HepG2 (cell line): ENCODE data around the gene ARHGEF16. TPM values are rescaled to one million over a fixed set of nuclear protein-coding genes. Genes with fewer than 3 reads are reported as not detected.

ENCODE experiments used
- AGO2 ChIP-seq: fragments of 200-400 bp; formaldehyde crosslinking; optimal IDR thresholded peaks from 2 replicates; pipeline ENCODE3; 2017; ENCODE audit warnings: mild to moderate bottlenecking, low read depth, low read length, moderate library complexity
- FOXA3 ChIP-seq: IDR thresholded peaks from 2 replicates; pipeline ENCODE4 v1.6.1; 2016; ENCODE audit warnings: missing genetic modification reagents, missing compliant biosample characterization
- FOXK1 ChIP-seq: sonication (generic); formaldehyde crosslinking; IDR thresholded peaks from 2 replicates; pipeline ENCODE4 v1.4.0; 2020; ENCODE audit warnings: low read depth, missing genetic modification reagents, borderline replicate concordance
- GTF2F1 ChIP-seq: fragments of 150-350 bp; IDR thresholded peaks from 2 replicates; pipeline ENCODE4 v1.6.1; 2014; ENCODE audit warnings: low read length
- IKZF4 ChIP-seq: sonication (generic); formaldehyde crosslinking; IDR thresholded peaks from 2 replicates; pipeline ENCODE4 v1.5.1; 2020; ENCODE audit warnings: borderline replicate concordance, mild to moderate bottlenecking, low read depth, missing genetic modification reagents; ENCODE audit errors: not compliant biosample characterization
- KLF16 ChIP-seq, 2 experiments: sonication (generic) in 1 of 2; formaldehyde crosslinking in 1 of 2; IDR thresholded peaks; 2 replicates each; pipeline versions ENCODE4 v1.6.1 to v1.8.0; 2016 to 2023; ENCODE audit warnings: missing genetic modification reagents in 2 of 2, missing compliant biosample characterization in 1 of 2
- MED8 ChIP-seq: sonication (generic); formaldehyde crosslinking; IDR thresholded peaks from 2 replicates; pipeline ENCODE4 v1.8.1; 2023; ENCODE audit warnings: mild to moderate bottlenecking, missing genetic modification reagents; ENCODE audit not compliant: insufficient replicate concordance
- PAX8 ChIP-seq: sonication (generic); formaldehyde crosslinking; IDR thresholded peaks from 2 replicates; pipeline ENCODE4 v1.8.0; 2022; ENCODE audit warnings: mild to moderate bottlenecking, missing genetic modification reagents, borderline replicate concordance
- SMAD9 ChIP-seq: sonication (generic); formaldehyde crosslinking; IDR thresholded peaks from 2 replicates; pipeline ENCODE4 v1.5.1; 2020; ENCODE audit warnings: mild to moderate bottlenecking, missing genetic modification reagents
- THAP9 ChIP-seq: sonication (generic); formaldehyde crosslinking; IDR thresholded peaks from 2 replicates; pipeline ENCODE4; 2020; ENCODE audit warnings: missing genetic modification reagents, mild to moderate bottlenecking, borderline replicate concordance
- ZFP1 ChIP-seq: IDR thresholded peaks from 2 replicates; pipeline ENCODE4 v1.6.1; 2016
- ZFYVE20 ChIP-seq: sonication (generic); formaldehyde crosslinking; IDR thresholded peaks from 2 replicates; pipeline ENCODE4 v1.8.0; 2023; ENCODE audit warnings: low read depth, mild to moderate bottlenecking, moderate library complexity, missing genetic modification reagents, borderline replicate concordance
- ZNF318 ChIP-seq: sonication (generic); formaldehyde crosslinking; IDR thresholded peaks from 2 replicates; pipeline ENCODE4 v1.4.0; 2020; ENCODE audit warnings: mild to moderate bottlenecking, missing genetic modification reagents
- ZNF414 ChIP-seq: sonication (generic); formaldehyde crosslinking; IDR thresholded peaks from 2 replicates; pipeline ENCODE4 v1.5.0; 2020; ENCODE audit warnings: missing genetic modification reagents
- ZNF577 ChIP-seq: sonication (generic); formaldehyde crosslinking; IDR thresholded peaks from 2 replicates; pipeline ENCODE4 v1.4.0; 2020; ENCODE audit warnings: mild to moderate bottlenecking, low read depth, missing genetic modification reagents, borderline replicate concordance
- polyA plus RNA-seq, 8 experiments: library from polyadenylated mRNA; depleted of rRNA in 3 of 8; stranded (reverse) in 7 of 8; unstranded in 1 of 8; fragments of >200 nt; fragmentation: Illumina TruSeq in 4 of 8; extraction: Trizol in 4 of 8; gene quantifications; 2 replicates each; pipeline versions ENCODE4 v1.2.1 to v1.2.3, GENCODE V29; 2011 to 2016; ENCODE audit warnings: low read depth in 4 of 8, missing spikeins in 1 of 8, mixed read lengths in 1 of 8; ENCODE audit not compliant: insufficient read depth in 1 of 8
- total RNA-seq, 5 experiments: library from RNA; depleted of rRNA; stranded (reverse); fragments of >200 nt; fragmentation: Illumina TruSeq; extraction: Trizol; gene quantifications; 2 replicates each; pipeline ENCODE4 v1.2.3, GENCODE V29; 2016; ENCODE audit warnings: low read depth in 1 of 5

The ARHGEF16 gene
- total and polyA plus RNA-seq, 2 of the 13 experiments (the other 11 are each of a cell fraction or from before 2014, with no cell fraction given): 20.3 to 39.9 TPM

- no peak for TF ChIP-seq ZNF318 (CRISPR knock-in tag)
- peak; percentile 46 for TF ChIP-seq AGO2
- TF ChIP-seq MED8 (CRISPR knock-in tag): no peak
- TF ChIP-seq THAP9 (CRISPR knock-in tag): 0 out of 2 replicates have a peak, but pooled peaks have one; percentile 16
- no peak for TF ChIP-seq KLF16 (CRISPR knock-in tag; IDR thresholded peaks at IDR 0.05)
- TF ChIP-seq ZNF577: no peak
- no peak for TF ChIP-seq FOXK1 (CRISPR knock-in tag)
- TF ChIP-seq GTF2F1: no peak
- TF ChIP-seq ZNF414 (CRISPR knock-in tag): 0 out of 2 replicates have a peak, but pooled peaks have one; percentile 9
- no peak for TF ChIP-seq ZFP1 (CRISPR knock-in tag)
- TF ChIP-seq ZFYVE20 (CRISPR knock-in tag): no peak
- no peak for TF ChIP-seq IKZF4 (CRISPR knock-in tag)
- TF ChIP-seq SMAD9: no peak
- TF ChIP-seq FOXA3: no peak
- TF ChIP-seq PAX8 (CRISPR knock-in tag): no peak
These were observed 17.8 kb downstream of the ARHGEF16 start (continued) for GRCh38 chr1:3472088-3472850.
